Rectal smooth muscle tissue (tissue), 1 donor: Measurements from ENCODE around the gene MMEL1.
"Not testable (repeated sequence)": the region's sequence is repeated elsewhere in the genome, so short reads cannot be mapped to it uniquely, and the experiment has no call there.

Experiments
- H3K27ac ChIP-seq: one replicate; pipeline ENCODE4 v1.7.0; 2013; ENCODE audit warnings: low read depth, low read length, inconsistent platforms
- H3K27me3 ChIP-seq: one replicate; pipeline ENCODE4 v1.7.0; 2013; ENCODE audit warnings: low read length; ENCODE audit not compliant: control insufficient read depth, insufficient read depth
- H3K36me3 ChIP-seq: one replicate; pipeline ENCODE4 v1.7.0; 2013; ENCODE audit warnings: low read length; ENCODE audit not compliant: control insufficient read depth, insufficient read depth
- H3K4me1 ChIP-seq: one replicate; pipeline ENCODE4 v1.7.0; 2013; ENCODE audit warnings: low read length; ENCODE audit not compliant: control insufficient read depth, insufficient read depth
- H3K4me3 ChIP-seq: one replicate; pipeline ENCODE4 v1.7.0; 2013; ENCODE audit warnings: low read length
- H3K9ac ChIP-seq: one replicate; pipeline ENCODE4 v1.7.0; 2013; ENCODE audit warnings: low read length

The MMEL1 gene

DNA sequence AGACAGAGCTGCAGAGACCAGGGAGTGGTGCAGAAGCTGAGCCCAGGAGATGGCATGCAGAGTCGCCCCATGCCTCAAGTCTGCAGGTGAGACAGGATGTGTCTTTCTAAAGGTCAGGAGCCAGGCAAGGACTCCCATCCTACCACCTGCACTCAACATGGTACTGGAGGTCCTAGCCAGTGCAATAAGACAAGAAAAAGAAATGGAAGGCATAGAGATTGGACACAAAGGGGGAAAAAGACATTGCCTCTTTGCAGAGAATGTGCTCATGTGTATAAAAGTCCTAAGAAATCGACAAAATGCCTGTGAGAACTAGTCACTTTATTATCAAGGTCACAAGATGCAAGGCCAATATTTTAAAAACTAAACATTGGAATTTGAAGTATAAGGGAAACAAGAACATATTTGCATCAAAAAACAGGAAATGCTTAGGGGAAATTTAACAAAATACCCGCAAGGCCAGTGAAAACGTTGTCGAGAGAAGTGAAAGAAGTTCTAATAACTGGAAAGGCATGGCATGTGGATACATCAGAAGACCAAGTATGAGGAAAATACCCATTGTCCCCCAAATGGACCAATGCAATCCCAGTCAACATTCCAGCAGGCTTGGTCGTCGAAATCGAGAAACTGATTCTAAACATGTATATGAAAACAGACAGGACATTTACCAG, 59.4 kb downstream of the MMEL1 start:
- no peak overlapping the region for H3K9ac ChIP-seq
- H3K36me3 ChIP-seq = no peaks in the 10 kb centered on the region
- H3K4me1 ChIP-seq = no peaks in the 10 kb centered on the region
- H3K4me3 ChIP-seq = no peak overlapping the region
- no peak overlapping the region for H3K27ac ChIP-seq
- H3K27me3 ChIP-seq = no peaks in the 10 kb centered on the region

DNA sequence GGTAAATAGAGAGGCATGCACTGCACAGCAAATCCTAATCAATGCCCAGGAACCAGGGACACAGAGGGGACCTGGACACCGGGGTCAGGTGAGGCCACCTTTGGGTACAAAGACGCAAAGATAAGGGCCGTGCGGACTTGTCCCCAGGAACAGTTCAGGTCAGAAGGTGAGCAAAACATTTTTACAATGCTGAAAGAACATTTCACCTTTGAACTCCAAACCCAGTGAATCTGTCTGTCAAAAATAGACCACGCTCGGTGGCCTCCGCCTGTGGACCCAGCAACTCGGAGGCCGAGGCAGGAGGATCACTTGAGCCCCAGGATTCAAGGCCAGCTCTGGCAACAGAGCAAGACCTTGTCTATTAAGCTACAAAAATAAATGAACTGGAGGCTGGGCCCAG, 61.5 kb downstream of the MMEL1 start:
- Histone ChIP-seq H3K27me3 (no peaks in the 10 kb centered on the region), H3K9ac (no peak overlapping the region), H3K27ac (no peak overlapping the region), H3K4me3 (no peak overlapping the region), H3K4me1 (no peaks in the 10 kb centered on the region), H3K36me3 (no peaks in the 10 kb centered on the region)

DNA sequence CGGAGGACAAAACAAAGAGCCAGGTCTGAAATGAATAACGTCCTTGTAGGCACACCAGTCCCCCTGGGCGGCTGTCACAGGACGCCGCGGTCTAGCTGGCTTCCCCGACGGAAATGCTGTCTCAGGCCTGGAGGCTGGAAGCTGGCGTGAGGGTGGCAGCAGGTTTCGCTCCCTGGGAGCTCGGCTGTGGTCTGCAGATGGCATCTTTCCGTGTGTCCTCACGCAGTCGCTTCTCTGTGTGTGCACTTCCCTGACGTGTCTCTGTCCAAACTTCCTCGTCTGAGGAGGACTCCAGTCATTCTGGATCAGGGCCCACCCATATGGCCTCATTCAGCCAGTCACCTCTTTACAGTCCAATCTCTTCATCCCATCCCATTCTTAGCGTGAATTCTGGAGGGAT, 62.5 kb downstream of the MMEL1 start:
- H3K4me3 ChIP-seq = no peak overlapping the region
- H3K27ac ChIP-seq = no peak overlapping the region
- no peaks in the 10 kb centered on the region for H3K36me3 ChIP-seq
- H3K4me1 ChIP-seq = no peaks in the 10 kb centered on the region
- no peaks in the 10 kb centered on the region for H3K27me3 ChIP-seq
- H3K9ac ChIP-seq = no peak overlapping the region

DNA sequence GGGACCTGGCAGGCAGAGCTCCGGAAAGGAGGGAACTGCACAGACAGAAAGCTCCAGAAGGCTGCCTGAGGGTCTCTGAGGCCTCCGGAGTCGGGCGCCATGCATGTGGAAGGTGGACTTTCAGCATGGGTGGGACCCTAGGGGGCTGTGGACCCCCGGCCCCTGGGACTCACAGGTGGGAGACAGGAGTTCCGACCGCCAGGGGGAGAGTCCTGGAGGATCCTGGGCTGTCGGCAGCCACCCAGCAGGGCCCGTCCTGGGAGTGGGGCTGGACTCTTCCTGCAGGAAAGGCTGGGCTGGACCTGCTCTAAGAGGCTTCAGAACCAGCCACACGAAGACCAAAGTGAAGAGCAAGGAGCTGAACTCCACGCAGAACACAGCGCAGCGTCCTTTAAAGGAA, 63.1 kb downstream of the MMEL1 start:
- not testable (repeated sequence) for H3K27ac ChIP-seq, H3K36me3 ChIP-seq, H3K27me3 ChIP-seq, H3K4me1 ChIP-seq, H3K4me3 ChIP-seq, H3K9ac ChIP-seq

DNA sequence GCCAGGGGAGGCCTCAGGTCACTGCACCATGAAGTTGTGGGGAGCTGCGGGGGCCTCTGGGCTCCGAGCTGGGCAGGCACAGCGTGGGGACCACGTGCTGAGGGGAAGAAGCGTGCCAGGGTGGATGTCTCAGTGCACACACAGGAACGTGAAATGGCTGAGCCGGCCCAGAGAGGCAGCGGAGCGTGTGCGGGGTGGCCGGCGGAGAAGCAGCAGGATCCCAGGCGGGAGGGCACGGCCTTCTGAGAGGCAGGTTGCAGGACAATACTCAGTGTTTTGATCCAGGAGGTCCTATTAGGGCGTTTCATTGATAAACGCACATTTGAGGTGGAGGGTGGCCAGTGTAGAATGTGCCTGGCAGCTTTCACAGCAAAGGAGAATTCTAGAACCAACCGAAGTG, 63.8 kb downstream of the MMEL1 start:
- no peak overlapping the region for H3K4me3 ChIP-seq
- H3K4me1 ChIP-seq = no peaks in the 10 kb centered on the region
- no peak overlapping the region for H3K27ac ChIP-seq
- no peaks in the 10 kb centered on the region for H3K36me3 ChIP-seq
- no peak overlapping the region for H3K9ac ChIP-seq
- H3K27me3 ChIP-seq = no peaks in the 10 kb centered on the region

DNA sequence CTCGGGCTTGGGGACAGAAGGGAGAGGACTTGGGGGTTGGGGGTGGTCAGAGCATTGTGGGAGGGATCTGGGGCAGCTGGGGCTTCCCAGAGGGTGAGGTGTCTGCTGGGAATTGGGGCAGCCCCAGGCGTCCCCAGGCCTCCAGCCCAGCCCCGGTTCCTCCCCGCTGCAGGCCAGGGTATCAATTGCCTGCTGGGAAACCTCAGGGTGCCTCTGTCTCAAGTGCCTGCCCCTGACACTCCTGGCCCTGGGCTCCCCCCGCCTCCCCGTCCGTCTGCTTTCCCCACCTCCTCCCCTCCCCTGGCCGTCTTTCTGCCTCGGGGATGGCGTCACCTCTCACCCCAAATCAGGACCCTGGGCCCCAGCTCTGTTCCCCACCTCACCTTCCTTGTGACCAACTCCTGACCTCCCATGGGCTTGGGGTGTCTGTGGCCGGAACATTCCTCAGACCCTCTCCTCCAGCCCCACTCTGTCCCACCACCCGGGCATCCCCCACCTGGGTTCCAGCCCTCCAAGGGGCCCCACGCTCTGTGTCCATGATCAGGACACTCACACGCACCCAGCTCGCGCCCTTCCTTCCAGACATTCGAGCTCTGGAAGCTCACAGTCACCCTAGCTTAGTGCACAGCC, 64.5 kb downstream of the MMEL1 start:
- not testable (repeated sequence) for H3K9ac ChIP-seq, H3K27me3 ChIP-seq, H3K4me1 ChIP-seq, H3K4me3 ChIP-seq, H3K27ac ChIP-seq, H3K36me3 ChIP-seq

DNA sequence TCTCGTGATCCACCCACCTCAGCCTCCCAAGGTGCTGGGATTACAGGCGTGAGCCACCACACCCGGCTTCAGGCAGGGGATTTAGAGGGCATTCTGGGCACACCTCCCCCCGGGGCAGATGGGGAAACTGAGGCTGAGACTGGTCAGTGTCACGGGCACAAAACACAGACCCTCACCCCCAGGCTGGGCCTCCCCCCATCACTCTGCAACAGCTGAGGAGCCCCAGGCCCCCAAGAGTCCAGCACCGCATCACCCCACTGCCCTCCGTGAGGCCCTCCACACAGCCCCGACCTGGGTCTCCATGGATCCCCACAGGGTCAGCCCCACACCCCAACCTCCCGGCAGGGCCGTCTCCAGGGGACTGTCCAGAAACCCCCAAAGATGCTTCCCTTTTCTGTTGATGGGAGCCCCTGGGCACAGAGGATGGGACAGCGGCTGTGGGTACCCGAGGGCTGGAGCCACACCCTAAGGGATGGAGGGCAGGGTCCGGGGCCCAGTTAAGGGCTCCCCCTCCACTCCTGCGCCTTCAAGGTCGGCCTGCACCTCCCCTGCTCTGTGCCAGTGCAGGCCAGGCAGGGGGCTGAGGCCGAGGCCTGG, 65.6 kb downstream of the MMEL1 start:
- H3K4me3 ChIP-seq = no peak overlapping the region
- H3K27me3 ChIP-seq = no peaks in the 10 kb centered on the region
- H3K27ac ChIP-seq = no peak overlapping the region
- H3K4me1 ChIP-seq = no peaks in the 10 kb centered on the region
- H3K36me3 ChIP-seq = peaks cover 5% of the 10 kb centered on the region
- no peak overlapping the region for H3K9ac ChIP-seq

DNA sequence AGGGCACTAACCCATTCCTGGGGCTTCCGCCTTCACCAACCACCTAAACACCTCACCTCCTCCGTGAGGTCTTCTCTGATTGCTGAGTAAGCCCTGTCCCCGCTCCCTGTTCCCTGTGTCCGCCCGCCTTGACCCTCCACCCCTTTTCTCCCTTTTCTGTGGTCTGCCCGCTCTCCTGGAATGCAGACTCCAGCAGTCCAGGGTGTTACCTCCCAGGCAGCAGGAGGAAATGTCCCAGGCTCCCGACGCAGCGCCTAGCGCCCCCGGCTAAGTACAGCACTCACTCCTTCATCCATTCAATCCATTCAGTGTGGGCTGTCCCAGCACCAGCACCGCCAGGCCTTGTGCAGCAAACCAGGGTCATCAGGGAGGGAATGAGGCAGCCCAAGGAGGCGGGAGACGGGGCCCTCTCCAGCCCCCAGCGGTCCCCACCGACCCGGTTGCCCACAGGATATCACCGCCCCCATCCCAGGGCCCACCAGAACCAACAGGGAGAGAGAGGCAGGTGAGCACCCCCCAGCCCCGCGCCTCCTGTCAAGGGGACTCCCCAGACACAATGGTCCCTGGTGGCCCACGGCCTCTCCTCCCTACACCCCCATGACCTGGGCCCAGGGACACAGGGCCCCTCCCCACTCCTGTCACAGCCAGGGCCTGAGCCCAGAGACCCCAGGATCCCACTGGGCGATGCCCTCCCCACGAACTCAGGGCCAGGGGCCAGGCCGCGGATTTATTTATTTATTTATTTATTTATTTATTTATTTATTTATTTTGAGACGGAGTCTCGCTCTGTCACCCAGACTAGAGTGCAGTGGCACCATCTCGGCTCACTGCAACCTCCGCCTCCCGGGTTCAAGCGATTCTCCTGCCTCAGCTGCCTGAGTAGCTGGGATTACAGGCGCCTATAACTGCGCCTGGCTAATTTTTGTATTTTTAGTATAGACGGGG, 66.4 kb downstream of the MMEL1 start:
- Histone ChIP-seq H3K4me3 (no peak overlapping the region), H3K4me1 (no peaks in the 10 kb centered on the region), H3K36me3 (peaks cover 7% of the 10 kb centered on the region), H3K9ac (no peak overlapping the region), H3K27ac (no peak overlapping the region), H3K27me3 (no peaks in the 10 kb centered on the region)

DNA sequence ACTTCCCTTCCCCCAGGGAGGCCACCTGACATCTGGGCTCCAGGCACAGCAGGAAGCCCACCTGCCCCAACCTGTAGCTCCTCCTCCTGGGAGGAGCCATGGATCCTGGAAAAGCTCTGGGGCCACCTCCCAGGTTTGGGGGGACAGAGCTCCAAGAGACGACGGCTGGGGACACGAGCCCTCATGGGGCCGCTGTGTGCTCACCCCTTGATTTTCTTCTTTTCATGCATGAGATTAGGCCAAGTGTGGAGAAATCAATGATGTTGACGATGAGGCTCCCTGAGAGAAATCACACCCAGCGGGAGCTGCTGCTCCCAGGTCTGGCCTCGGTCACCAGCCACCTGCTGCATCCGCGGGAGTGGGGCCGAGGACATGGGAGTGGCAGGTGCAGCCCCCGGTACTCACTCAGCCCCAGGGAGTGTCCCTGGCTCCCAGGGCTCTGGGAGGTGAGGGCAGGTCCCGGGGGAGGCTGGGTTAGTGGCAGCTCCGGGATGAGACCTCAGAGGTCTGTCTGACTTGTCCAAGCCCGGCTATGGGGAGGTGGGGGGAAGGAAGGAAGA, 67.9 kb downstream of the MMEL1 start:
- Histone ChIP-seq H3K27ac (no peak overlapping the region), H3K27me3 (no peaks in the 10 kb centered on the region), H3K36me3 (peaks cover 10% of the 10 kb centered on the region), H3K9ac (no peak overlapping the region), H3K4me3 (no peak overlapping the region), H3K4me1 (no peaks in the 10 kb centered on the region)

DNA sequence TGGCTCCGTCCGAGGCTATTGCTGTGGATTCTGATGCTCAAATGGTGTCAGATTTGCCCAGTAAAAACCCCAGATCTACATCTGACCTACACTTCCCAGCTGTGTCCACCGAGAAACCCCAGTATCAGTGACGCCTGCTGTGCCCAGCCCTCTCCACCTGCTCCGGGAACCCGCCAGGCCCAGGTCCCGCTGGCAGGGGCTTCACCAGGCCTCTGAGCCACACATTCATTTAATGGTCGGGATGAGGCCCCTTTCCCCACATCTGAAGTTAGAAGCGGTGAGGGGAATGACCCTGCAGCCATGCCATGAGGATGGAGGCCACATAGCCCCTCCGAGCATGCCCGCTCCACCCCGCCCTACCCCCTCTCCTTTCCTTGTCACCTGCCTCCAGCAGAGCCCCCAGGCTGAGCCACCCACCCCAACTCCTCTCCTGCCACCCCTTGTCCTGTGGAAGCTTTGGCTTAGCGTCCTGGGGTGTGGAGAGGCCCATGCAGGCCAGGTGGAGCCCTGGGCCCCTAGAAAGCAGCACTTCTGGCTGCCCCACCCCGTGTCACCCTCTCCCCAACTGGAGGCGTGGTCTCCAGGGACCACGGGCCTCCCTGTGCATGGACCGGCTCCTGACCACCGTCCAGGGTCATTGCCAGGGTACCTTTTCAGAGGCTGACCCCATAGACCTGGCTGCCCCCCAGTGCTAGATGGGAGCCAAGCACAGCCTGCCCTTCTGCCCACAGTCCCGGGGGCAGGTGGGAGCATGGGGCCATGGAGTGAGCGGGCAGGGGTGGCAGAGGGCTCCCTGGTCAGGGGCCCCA, 68.6 kb downstream of the MMEL1 start:
- Histone ChIP-seq H3K27ac (no peak overlapping the region), H3K4me3 (no peak overlapping the region), H3K9ac (no peak overlapping the region), H3K27me3 (no peaks in the 10 kb centered on the region), H3K36me3 (peaks cover 14% of the 10 kb centered on the region), H3K4me1 (no peaks in the 10 kb centered on the region)

DNA sequence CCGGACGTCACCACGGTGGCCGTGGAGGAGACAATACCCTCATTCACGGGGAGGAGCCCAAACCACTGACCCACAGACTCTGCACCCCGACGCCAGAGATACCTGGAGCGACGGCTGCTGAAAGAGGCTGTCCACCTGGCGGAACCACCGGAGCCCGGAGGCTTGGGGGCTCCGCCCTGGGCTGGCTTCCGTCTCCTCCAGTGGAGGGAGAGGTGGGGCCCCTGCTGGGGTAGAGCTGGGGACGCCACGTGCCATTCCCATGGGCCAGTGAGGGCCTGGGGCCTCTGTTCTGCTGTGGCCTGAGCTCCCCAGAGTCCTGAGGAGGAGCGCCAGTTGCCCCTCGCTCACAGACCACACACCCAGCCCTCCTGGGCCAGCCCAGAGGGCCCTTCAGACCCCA, 69.6 kb downstream of the MMEL1 start:
- Histone ChIP-seq H3K9ac (no peak overlapping the region), H3K27ac (no peak overlapping the region), H3K36me3 (peaks cover 19% of the 10 kb centered on the region), H3K4me1 (no peaks in the 10 kb centered on the region), H3K27me3 (no peaks in the 10 kb centered on the region), H3K4me3 (no peak overlapping the region)
